Measurements from ENCODE around the gene ZNF559. TPM values are rescaled to one million over a fixed set of nuclear protein-coding genes. Genes with fewer than 3 reads are reported as not detected.

The ZNF559 gene
- total RNA-seq, 4 donors from 2014 or later: 12.9 to 45.2 (median 20.2) TPM

- DNase-seq (ENCODE audit: low spot score in 2 of 2): no peak
- H3K4me3 ChIP-seq: no peak overlapping the region
- peaks cover 0 to 99% (median 0%) of the 10 kb centered on the region in 3 donors for H3K36me3 ChIP-seq
- H3K4me1 ChIP-seq: no peaks in the 10 kb centered on the region
- H3K9me3 ChIP-seq: peaks cover 0 to 100% (median 51%) of the 10 kb centered on the region in 4 donors
- no peaks in the 10 kb centered on the region for H3K27me3 ChIP-seq
- TF ChIP-seq CTCF (IDR thresholded peaks at IDR 0.05) (no peak), EP300 (IDR thresholded peaks at IDR 0.05) (no peak), POLR2A (IDR thresholded peaks at IDR 0.05) (no peak)
- H3K27ac ChIP-seq: no peak overlapping the region
- 91 to 95% methylated on average over 2 of the region's 2 CpGs for WGBS, 2 donors
These were observed 28.5 kb downstream of the ZNF559 start for GRCh38 chr19:9352505-9352904.

- H3K4me3 ChIP-seq: no peak overlapping the region
- H3K36me3 ChIP-seq: peaks cover 0 to 99% (median 0%) of the 10 kb centered on the region in 3 donors
- H3K27me3 ChIP-seq: no peaks in the 10 kb centered on the region
- TF ChIP-seq CTCF (IDR thresholded peaks at IDR 0.05) (no peak), EP300 (IDR thresholded peaks at IDR 0.05) (no peak), POLR2A (IDR thresholded peaks at IDR 0.05) (no peak)
- no peak overlapping the region for H3K27ac ChIP-seq
- H3K9me3 ChIP-seq: peaks cover 0 to 100% (median 51%) of the 10 kb centered on the region in 4 donors
- H3K4me1 ChIP-seq: no peaks in the 10 kb centered on the region
- DNase-seq (ENCODE audit: low spot score in 2 of 2): no peak
These were observed 29.0 kb downstream of the ZNF559 start for GRCh38 chr19:9353011-9353410.

- TF ChIP-seq POLR2A (IDR thresholded peaks at IDR 0.05): no peak
- no peak for TF ChIP-seq CTCF (IDR thresholded peaks at IDR 0.05)
- TF ChIP-seq EP300 (IDR thresholded peaks at IDR 0.05): no peak
- Histone ChIP-seq H3K4me3 (no peak overlapping the region), H3K27ac (no peak overlapping the region), H3K9me3 (peaks cover 0 to 100% (median 51%) of the 10 kb centered on the region in 4 donors), H3K36me3 (peaks cover 0 to 100% (median 0%) of the 10 kb centered on the region in 3 donors), H3K4me1 (no peaks in the 10 kb centered on the region), H3K27me3 (no peaks in the 10 kb centered on the region)
- no peak for DNase-seq (ENCODE audit: low spot score in 2 of 2)
- 70 to 93% methylated on average over 2 of the region's 2 CpGs for WGBS, 2 donors
These were observed 30.7 kb downstream of the ZNF559 start for GRCh38 chr19:9354651-9355050.

GRCh38 chr19:9362905-9363304, 38.9 kb downstream of the ZNF559 start, which contains the start of gene ZNF177:
Gene ZNF177 (plus strand): TSS chr19:9363013. CDS start chr19:9378312, 15,299 bp downstream.
- no peak for TF ChIP-seq EP300 (IDR thresholded peaks at IDR 0.05)
- no peak for TF ChIP-seq CTCF (IDR thresholded peaks at IDR 0.05)
- TF ChIP-seq POLR2A (IDR thresholded peaks at IDR 0.05): no peak
- Histone ChIP-seq H3K27me3 (no peaks in the 10 kb centered on the region), H3K36me3 (peaks cover 0 to 96% (median 3%) of the 10 kb centered on the region in 3 donors), H3K4me3 (no peak within 1 kb of the TSS), H3K9me3 (peaks cover 5 to 100% (median 43%) of the 10 kb centered on the region in 4 donors), H3K4me1 (peaks cover 0 to 4% (median 0%) of the 10 kb centered on the region in 4 donors), H3K27ac (no peak within 1 kb of the TSS)
- WGBS, 2 donors: 3 to 6% methylated on average over 28 of the region's 28 CpGs
- no peak for DNase-seq (ENCODE audit: low spot score in 2 of 2)

- Histone ChIP-seq H3K27ac (no peak overlapping the region), H3K9me3 (peaks cover 0 to 100% (median 52%) of the 10 kb centered on the region in 4 donors), H3K4me3 (no peak overlapping the region), H3K27me3 (no peaks in the 10 kb centered on the region), H3K36me3 (peaks cover 0 to 100% (median 0%) of the 10 kb centered on the region in 3 donors), H3K4me1 (no peaks in the 10 kb centered on the region)
- no peak for DNase-seq (ENCODE audit: low spot score in 2 of 2)
- WGBS, 2 donors: 91 to 93% methylated on average over 6 of the region's 6 CpGs
- TF ChIP-seq POLR2A (IDR thresholded peaks at IDR 0.05): no peak
- TF ChIP-seq EP300 (IDR thresholded peaks at IDR 0.05): no peak
- no peak for TF ChIP-seq CTCF (IDR thresholded peaks at IDR 0.05)
These were observed 47.0 kb downstream of the ZNF559 start for GRCh38 chr19:9370738-9371619.
